WERI-Rb-1 (cell line): ENCODE measurements around the gene GZMM.

Experiments used
- DNase-seq: peaks from one replicate; pipeline ENCODE4 v3.0.0-alpha.2; 2020
- H3K27ac ChIP-seq: fragments of 250-450 bp; sonication (Bioruptor Pico); 2 replicates; pipeline ENCODE4 v1.5.1; 2020; ENCODE audit warnings: mild to moderate bottlenecking, moderate library complexity
- H3K27me3 ChIP-seq: fragments of 250-450 bp; sonication (Bioruptor Pico); 2 replicates; pipeline ENCODE4 v1.5.1; 2021; ENCODE audit warnings: mild to moderate bottlenecking, low read depth, moderate library complexity; ENCODE audit not compliant: insufficient read depth, severe bottlenecking
- H3K36me3 ChIP-seq: fragments of 250-450 bp; sonication (Bioruptor Pico); 2 replicates; pipeline ENCODE4 v1.5.1; 2020; ENCODE audit warnings: mild to moderate bottlenecking, moderate library complexity
- H3K4me3 ChIP-seq: 2 replicates; pipeline ENCODE4 v1.5.1; 2011; ENCODE audit warnings: low read depth, mild to moderate bottlenecking, control low read depth, low read length
- H3K9me3 ChIP-seq: fragments of 250-450 bp; sonication (Bioruptor Pico); 2 replicates; pipeline ENCODE4 v1.5.1; 2021; ENCODE audit warnings: mild to moderate bottlenecking, moderate library complexity; ENCODE audit not compliant: severe bottlenecking
- CTCF ChIP-seq: IDR thresholded peaks from 2 replicates; pipeline ENCODE4 v1.5.1; 2011; ENCODE audit warnings: low read depth, mild to moderate bottlenecking, control low read depth, inconsistent platforms, low read length

Gene GZMM

GRCh38 chr19:566844-567243 lies 23.0 kb downstream of the GZMM start:
- TF ChIP-seq CTCF, result no peak
- Histone ChIP-seq H3K27me3 (no peaks in the 10 kb centered on the region), H3K9me3 (peaks cover 5% of the 10 kb centered on the region), H3K4me3 (no peak overlapping the region), H3K36me3 (peaks cover 10% of the 10 kb centered on the region), H3K27ac (no peak overlapping the region)
- DNase-seq, result no peak

GRCh38 chr19:567296-567900 lies 23.5 kb downstream of the GZMM start:
- TF ChIP-seq CTCF, result no peak
- Histone ChIP-seq H3K27ac (no peak overlapping the region), H3K9me3 (peaks cover 5% of the 10 kb centered on the region), H3K36me3 (peaks cover 10% of the 10 kb centered on the region), H3K4me3 (no peak overlapping the region), H3K27me3 (no peaks in the 10 kb centered on the region)
- DNase-seq, result no peak

- DNase-seq, result no peak
- Histone ChIP-seq H3K4me3 (no peak overlapping the region), H3K27me3 (no peaks in the 10 kb centered on the region), H3K36me3 (peaks cover 37% of the 10 kb centered on the region), H3K27ac (peak overlapping the region; percentile 59), H3K9me3 (peaks cover 5% of the 10 kb centered on the region)
- TF ChIP-seq CTCF, result no peak
Observed at GRCh38 chr19:570251-570686, 26.4 kb downstream of the GZMM start.

GRCh38 chr19:570937-571565 lies 27.2 kb downstream of the GZMM start:
- TF ChIP-seq CTCF, result no peak
- Histone ChIP-seq H3K27ac (peak overlapping the region; percentile 99), H3K27me3 (no peaks in the 10 kb centered on the region), H3K4me3 (peak overlapping the region; percentile 79), H3K9me3 (peaks cover 5% of the 10 kb centered on the region), H3K36me3 (peaks cover 42% of the 10 kb centered on the region)
- peak; percentile 85 for DNase-seq

- H3K9me3 ChIP-seq, result peaks cover 5% of the 10 kb centered on the region
- H3K27ac ChIP-seq, result peak overlapping the region; percentile 99
- peak overlapping the region; percentile 79 for H3K4me3 ChIP-seq
- H3K36me3 ChIP-seq, result peaks cover 46% of the 10 kb centered on the region
- no peaks in the 10 kb centered on the region for H3K27me3 ChIP-seq
- DNase-seq, result no peak
- no peak for TF ChIP-seq CTCF
Observed at GRCh38 chr19:571566-571974, 27.7 kb downstream of the GZMM start.
